NCI-H1694 treated with DMSO at 0.1 percent for 48 hours (cell line): ENCODE results near the gene POFUT2.

ENCODE experiments used
- DNase-seq: peaks from one replicate; lab custom pipeline; 2025; lab: John Stamatoyannopoulos, UW

POFUT2 gene

DNA sequence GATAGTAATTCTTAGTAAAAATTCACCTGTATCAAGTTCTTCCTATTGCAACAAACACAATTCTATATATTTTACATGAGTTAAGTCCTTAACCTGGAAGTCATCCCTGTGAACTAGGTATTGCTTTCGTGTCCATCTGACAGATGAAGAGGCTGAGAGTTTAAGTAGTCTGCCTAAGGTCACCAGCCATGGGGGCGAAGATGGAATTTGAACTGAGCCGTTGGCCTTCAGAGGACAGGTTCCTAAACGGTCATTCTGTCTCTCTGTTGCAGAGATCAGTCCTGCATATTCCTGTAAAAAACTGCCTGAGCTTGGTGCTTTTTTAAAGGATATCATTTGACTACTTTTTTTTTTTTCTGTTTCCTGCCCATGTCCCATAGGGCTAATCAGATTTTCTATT, 10.2 kb upstream of the POFUT2 start:
- no peak for DNase-seq

DNA sequence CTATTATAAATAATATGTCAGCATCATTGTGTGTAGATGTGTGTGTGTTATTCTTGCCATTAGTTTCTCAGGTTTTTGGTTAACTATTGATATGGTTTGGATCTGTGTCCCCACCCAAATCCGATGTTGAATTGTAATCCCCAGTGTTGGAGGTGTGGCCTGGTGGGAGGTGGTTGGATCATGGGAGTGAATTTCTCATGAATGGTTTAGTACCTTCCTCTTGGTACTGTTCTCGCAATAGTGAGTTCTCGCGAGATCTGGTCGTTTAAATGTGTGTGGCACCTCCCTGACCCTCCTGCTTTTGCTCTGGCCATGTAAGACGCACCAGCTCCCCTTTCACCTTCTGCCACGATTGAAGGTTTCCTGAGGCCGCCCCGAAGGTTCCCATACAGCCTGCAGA, 9.6 kb upstream of the POFUT2 start:
- no peak for DNase-seq

DNA sequence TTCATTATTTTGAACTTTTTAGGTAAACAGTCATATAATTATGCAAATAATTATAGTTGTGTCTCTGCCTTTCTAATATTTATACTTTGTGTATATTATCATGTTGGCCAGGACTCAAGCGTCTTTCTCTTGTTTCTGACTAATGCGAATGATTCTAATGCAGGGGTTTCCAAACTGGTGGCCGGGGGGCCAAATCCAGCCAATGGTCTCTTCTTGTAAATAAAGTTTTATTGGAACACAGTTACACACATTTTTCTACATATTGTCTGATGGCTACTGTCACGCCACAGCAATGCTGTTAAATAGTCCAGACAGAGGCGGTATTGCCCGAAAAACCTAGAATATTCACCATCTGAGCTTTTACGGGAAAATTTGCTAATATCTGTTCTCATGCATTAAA, 8.9 kb upstream of the POFUT2 start:
- no peak for DNase-seq

DNA sequence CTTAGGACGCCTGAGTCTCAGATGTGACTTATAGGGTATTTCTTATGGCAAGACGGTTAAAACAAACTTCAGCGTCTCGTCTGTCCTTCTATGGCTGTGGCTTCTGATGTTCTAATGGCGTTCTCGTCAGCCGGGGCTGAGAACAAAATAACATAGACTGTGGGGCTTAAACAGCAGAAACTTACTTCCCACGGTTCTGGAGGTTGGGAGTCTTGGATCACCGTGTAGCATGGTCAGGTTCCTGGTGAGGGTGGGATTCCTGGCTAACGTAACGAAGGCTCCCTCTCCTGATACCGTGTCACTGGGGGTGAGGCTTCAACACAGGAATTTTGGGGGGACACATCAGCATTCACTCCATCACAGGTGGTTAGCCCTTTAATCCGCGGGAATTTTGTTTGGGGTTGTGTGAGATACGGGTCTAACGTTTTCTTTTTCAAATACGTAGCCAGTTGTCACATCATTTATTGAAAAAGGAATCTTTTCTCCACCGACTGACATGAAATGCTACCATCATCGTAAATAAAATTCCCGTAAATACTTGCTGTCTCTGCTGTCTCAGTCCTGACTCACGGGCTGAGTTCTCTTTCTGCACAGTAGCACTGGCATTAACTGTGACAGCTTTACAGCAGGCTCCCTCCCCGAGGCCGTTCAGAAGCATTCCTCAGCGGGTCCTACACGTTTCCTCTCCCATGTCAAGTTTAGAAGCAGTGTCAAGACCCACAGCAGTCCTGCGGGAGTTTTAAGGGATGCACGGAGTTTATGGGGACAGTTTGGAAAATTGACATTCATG, 8.1 kb upstream of the POFUT2 start:
- no peak for DNase-seq

GRCh38 chr21:45294509-45295291, 7.0 kb upstream of the POFUT2 start:
- no peak for DNase-seq

GRCh38 chr21:45293726-45294401, 6.2 kb upstream of the POFUT2 start:
- DNase-seq = no peak

GRCh38 chr21:45293220-45293725, 5.6 kb upstream of the POFUT2 start:
- no peak for DNase-seq

DNA sequence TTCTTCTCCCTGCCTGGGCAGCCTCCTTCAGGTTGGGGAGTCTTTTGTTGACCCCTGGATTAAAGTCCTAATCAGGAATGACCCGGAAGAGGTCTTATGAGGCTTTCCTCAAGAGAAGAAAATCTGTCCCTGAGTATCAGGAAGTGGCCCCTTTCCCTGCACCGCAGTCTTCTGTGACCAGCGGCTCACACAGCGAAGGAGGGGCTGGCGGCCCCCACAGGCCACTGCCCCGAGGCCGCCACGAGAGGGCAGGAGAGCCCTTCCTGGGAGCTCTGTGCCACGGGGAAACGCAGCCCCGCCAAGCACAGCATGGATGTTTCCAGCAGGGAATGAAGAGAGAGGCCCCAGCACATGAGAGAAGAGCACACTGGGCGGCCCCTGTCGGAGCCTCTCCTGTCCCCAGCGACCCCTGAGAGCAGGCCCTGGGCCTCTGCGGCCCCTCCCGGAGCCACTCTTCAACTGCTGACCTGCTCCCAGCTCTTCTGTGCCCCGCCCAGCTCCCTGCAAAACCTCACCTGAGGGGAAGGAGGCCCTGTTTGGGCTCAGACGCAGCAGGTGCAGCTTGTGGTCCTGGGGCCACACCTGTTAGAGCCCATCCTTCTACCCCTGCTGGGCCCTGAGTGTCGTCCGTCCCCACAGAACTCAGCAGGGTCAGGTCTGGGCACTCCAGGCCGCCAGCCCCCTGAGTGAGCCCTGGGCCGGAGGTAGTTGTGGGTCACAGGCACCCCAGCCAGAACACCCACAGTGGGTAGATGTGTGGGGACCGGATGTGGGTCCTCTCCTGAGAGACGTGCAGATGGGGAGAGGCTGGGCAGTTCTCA, 4.9 kb upstream of the POFUT2 start:
- peak; percentile 51 for DNase-seq

DNA sequence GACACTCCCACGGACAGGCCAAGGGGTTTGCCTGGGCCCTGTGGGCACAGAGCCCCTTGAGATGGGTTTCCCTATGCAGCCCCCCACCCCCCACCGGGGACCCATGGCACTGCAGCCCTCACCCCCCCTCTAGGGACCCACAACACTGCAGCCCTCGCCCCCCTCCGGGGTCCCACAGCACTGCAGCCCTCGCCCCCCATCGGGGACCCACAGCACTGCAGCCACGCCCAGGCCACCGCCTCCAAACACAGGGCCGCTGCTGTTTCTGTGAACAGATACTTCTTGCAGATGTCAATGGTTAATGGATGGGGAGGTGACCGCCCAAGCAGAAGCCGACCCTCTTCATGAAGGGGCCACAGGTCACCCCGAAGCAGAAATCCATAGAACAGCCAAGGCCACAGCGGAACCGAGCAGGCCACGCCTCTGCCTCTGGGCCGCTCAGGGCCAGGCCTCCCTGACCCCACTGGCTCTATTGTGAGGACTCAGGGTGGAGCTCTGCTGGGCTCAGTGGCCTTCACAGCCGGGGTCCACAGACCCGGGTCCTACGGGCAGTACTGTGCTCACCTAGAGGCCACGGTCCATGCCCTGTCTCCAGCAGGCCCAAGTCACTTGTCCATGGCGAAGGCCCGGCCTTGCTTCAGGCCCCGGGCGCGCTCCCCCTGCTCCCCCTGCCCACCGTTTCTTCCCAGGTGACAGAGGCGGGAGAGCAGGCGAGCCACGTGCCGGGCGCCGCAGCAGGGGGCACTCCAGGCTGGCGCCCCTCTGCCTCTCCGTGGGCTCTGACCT, 4.1 kb upstream of the POFUT2 start:
- no peak for DNase-seq

- DNase-seq = no peak
Observed at GRCh38 chr21:45290948-45291612, 3.4 kb upstream of the POFUT2 start.

GRCh38 chr21:45289655-45290515, 2.2 kb upstream of the POFUT2 start:
- DNase-seq = no peak

GRCh38 chr21:45289134-45289533, 1.4 kb upstream of the POFUT2 start:
- no peak for DNase-seq

DNA sequence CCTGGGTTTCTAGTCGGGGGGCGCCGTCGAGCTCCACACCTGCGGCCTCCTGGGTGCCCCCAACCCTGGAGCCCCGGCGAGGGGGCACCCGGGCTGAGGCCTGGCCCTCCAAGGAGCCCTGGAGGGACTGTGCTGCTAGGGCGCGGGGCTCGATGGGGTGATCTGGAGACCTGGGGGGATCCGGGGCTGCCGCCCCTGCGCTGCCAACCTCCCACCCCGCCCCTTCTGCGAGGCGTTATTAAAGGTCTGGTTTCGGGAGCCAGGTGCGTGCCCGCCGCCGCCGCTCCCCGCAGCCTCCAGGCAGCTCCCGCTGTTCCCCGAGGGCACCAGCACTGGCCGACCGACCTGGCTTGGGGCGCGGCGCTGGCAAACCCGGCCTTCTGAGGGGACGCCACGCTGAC, 746 bp upstream of the POFUT2 start:
- no peak for DNase-seq

DNA sequence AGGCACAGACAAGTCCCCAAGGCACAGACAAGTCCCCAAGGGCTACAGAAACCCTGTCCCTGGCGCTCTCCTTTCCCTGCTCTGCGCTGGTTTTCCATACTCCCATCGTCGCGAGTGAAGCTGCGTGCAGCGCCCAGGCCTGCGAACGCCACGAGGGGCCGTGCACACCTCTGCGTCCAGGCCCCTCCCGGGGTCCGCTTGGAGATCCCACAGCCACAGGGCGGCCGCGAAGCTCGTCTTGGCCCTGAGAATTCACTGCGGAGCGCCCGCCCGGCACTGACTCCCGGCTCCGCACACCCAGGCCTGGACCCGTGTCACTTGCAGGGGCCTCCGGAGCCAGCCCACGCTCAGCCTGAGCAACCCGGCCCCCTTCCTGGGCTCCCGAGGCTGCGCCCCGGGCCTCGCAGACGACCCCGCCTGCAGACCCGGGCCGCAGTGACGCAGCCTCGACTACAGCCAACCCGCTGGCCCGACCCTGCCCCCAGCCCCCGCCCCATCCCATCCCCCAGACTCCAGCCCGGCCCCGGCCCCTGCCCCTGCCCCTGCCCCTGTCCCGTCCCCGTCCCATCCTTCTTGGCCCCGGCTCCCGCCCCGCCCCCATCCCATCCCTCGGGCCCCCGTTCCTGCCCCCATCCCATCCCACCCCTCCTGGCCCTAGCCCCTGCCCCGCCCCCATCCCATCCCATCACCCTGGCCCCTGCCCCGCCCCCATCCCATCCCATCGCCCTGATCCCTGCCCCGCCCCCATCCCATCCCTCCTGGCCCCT, 841 bp downstream of the POFUT2 start:
- DNase-seq = no peak

GRCh38 chr21:45285266-45285931, 2.3 kb downstream of the POFUT2 start:
- DNase-seq = no peak

- no peak for DNase-seq
Observed at GRCh38 chr21:45284456-45284741, 3.3 kb downstream of the POFUT2 start.

GRCh38 chr21:45283611-45284455, 3.9 kb downstream of the POFUT2 start:
- DNase-seq = no peak
